HEK293 (cell line): Measurements from ENCODE around the gene KRTCAP3.

Experiments
- CTCF ChIA-PET: fragments of 350-600 bp; formaldehyde crosslinking; extraction: SDS; loops from one replicate; lab custom pipeline; 2021; ENCODE audit warnings: antibody characterized with exemption; lab: Yijun Ruan, JAX
- POLR2A ChIA-PET: fragments of 300-600 bp; formaldehyde crosslinking; extraction: SDS; loops from one replicate; lab custom pipeline; 2020; ENCODE audit warnings: antibody characterized with exemption, inconsistent platforms; lab: Yijun Ruan, JAX
- H3K27ac ChIP-seq: fragments of 200-500 bp; sonication (Bioruptor generic); 2 replicates; pipeline ENCODE4 v1.5.1; 2014; ENCODE audit warnings: low read depth, low read length, control low read depth, inconsistent platforms; ENCODE audit errors: extremely low read depth
- H3K36me3 ChIP-seq, 2 experiments: fragments of 200-500 bp in 1 of 2; sonication (Bioruptor generic) in 1 of 2; 1 replicate in 1 of 2; 2 replicates in 1 of 2; pipeline ENCODE4 v1.5.1; 2014 to 2017; ENCODE audit warnings: inconsistent platforms in 2 of 2, low read length in 2 of 2; ENCODE audit not compliant: control insufficient read depth in 2 of 2, insufficient read depth in 1 of 2
- H3K4me1 ChIP-seq: fragments of 200-500 bp; sonication (Bioruptor generic); 2 replicates; pipeline ENCODE4 v1.5.1; 2014; ENCODE audit warnings: mild to moderate bottlenecking, low read length, inconsistent platforms; ENCODE audit not compliant: control insufficient read depth, insufficient read depth
- H3K4me3 ChIP-seq: 2 replicates; pipeline ENCODE4 v1.5.1; 2011; ENCODE audit warnings: low read depth, mild to moderate bottlenecking, control low read depth, low read length, moderate library complexity
- H3K9me3 ChIP-seq: fragments of 200-500 bp; sonication (Bioruptor generic); 2 replicates; pipeline ENCODE4 v1.5.1; 2014; ENCODE audit warnings: low read depth, low read length, inconsistent platforms; ENCODE audit not compliant: control insufficient read depth, insufficient read depth
- EGR2 ChIP-seq: fragments of 450-650 bp; formaldehyde crosslinking; IDR thresholded peaks from 2 replicates; pipeline ENCODE4 v1.5.1; 2016; ENCODE audit warnings: low read depth, missing biosample characterization, missing genetic modification characterization
- PRDM1 ChIP-seq: fragments of 450-650 bp; formaldehyde crosslinking; IDR thresholded peaks from 2 replicates; pipeline ENCODE4; 2016; ENCODE audit warnings: missing biosample characterization, missing genetic modification characterization
- REPIN1 ChIP-seq: fragments of 450-650 bp; formaldehyde crosslinking; IDR thresholded peaks from 2 replicates; pipeline ENCODE4 v1.5.1; 2017; ENCODE audit warnings: missing biosample characterization, missing genetic modification characterization, low read depth
- SALL2 ChIP-seq: fragments of 450-650 bp; formaldehyde crosslinking; IDR thresholded peaks from 2 replicates; pipeline ENCODE4 v1.5.0; 2017; ENCODE audit warnings: missing biosample characterization, mild to moderate bottlenecking, missing genetic modification characterization, borderline replicate concordance
- SP3 ChIP-seq: fragments of 450-650 bp; formaldehyde crosslinking; IDR thresholded peaks from 2 replicates; pipeline ENCODE4 v1.5.1; 2016; ENCODE audit warnings: missing biosample characterization, missing genetic modification characterization
- ZBTB17 ChIP-seq: fragments of 450-650 bp; formaldehyde crosslinking; IDR thresholded peaks from 2 replicates; pipeline ENCODE4 v1.5.1; 2016; ENCODE audit warnings: missing biosample characterization, missing genetic modification characterization
- ZBTB7A ChIP-seq: fragments of 450-650 bp; formaldehyde crosslinking; IDR thresholded peaks from 2 replicates; pipeline ENCODE4 v1.5.1; 2016; ENCODE audit warnings: low read depth, missing biosample characterization, missing genetic modification characterization
- ZFHX2 ChIP-seq: fragments of 450-650 bp; formaldehyde crosslinking; conservative IDR thresholded peaks from 2 replicates; pipeline ENCODE4 v1.5.1; 2016; ENCODE audit warnings: missing biosample characterization, missing genetic modification characterization
- ZIC2 ChIP-seq: fragments of 450-650 bp; formaldehyde crosslinking; IDR thresholded peaks from 2 replicates; pipeline ENCODE4 v1.5.1; 2016; ENCODE audit warnings: missing biosample characterization, missing genetic modification characterization
- ZNF223 ChIP-seq: fragments of 450-650 bp; formaldehyde crosslinking; IDR thresholded peaks from 2 replicates; pipeline ENCODE4 v1.5.1; 2016; ENCODE audit warnings: missing biosample characterization, missing genetic modification characterization
- ZNF266 ChIP-seq: fragments of 450-650 bp; formaldehyde crosslinking; IDR thresholded peaks from 2 replicates; pipeline ENCODE4 v1.5.1; 2016; ENCODE audit warnings: missing biosample characterization, missing genetic modification characterization, low read depth
- ZNF324 ChIP-seq: fragments of 450-650 bp; formaldehyde crosslinking; IDR thresholded peaks from 2 replicates; pipeline ENCODE4 v1.5.1; 2016; ENCODE audit warnings: missing biosample characterization, missing genetic modification characterization
- ZNF350 ChIP-seq: fragments of 450-650 bp; formaldehyde crosslinking; IDR thresholded peaks from 2 replicates; pipeline ENCODE4 v1.5.0; 2017; ENCODE audit warnings: missing biosample characterization, mild to moderate bottlenecking, missing genetic modification characterization
- ZNF621 ChIP-seq: fragments of 450-650 bp; formaldehyde crosslinking; IDR thresholded peaks from 2 replicates; pipeline ENCODE4 v1.5.1; 2017; ENCODE audit warnings: missing biosample characterization, missing genetic modification characterization
- ZNF658 ChIP-seq: fragments of 450-650 bp; formaldehyde crosslinking; IDR thresholded peaks from 2 replicates; pipeline ENCODE4; 2016; ENCODE audit warnings: missing biosample characterization, missing genetic modification characterization
- ZNF677 ChIP-seq: fragments of 450-650 bp; IDR thresholded peaks from 2 replicates; pipeline ENCODE4 v1.5.0; 2018; ENCODE audit warnings: missing biosample characterization, mild to moderate bottlenecking, missing genetic modification characterization, moderate library complexity
- ZNF701 ChIP-seq: fragments of 450-650 bp; formaldehyde crosslinking; IDR thresholded peaks from 2 replicates; pipeline ENCODE4 v1.5.1; 2016; ENCODE audit warnings: missing biosample characterization, missing genetic modification characterization
- ZSCAN16 ChIP-seq: fragments of 450-650 bp; formaldehyde crosslinking; IDR thresholded peaks from 2 replicates; pipeline ENCODE4 v1.5.1; 2016; ENCODE audit warnings: missing biosample characterization, missing genetic modification characterization
- TF ChIP-seq, protein P1 (sequence below): fragments of 450-650 bp; formaldehyde crosslinking; IDR thresholded peaks from 2 replicates; pipeline ENCODE4 v1.5.1; 2016; ENCODE audit warnings: missing biosample characterization, missing genetic modification characterization
- TF ChIP-seq, protein P2 (sequence below): fragments of 450-650 bp; formaldehyde crosslinking; IDR thresholded peaks from 2 replicates; pipeline ENCODE4 v1.5.1; 2016; ENCODE audit warnings: missing biosample characterization, missing genetic modification characterization
- TF ChIP-seq, protein P3 (sequence below): fragments of 450-650 bp; formaldehyde crosslinking; IDR thresholded peaks from 2 replicates; pipeline ENCODE4 v1.5.1; 2017; ENCODE audit warnings: missing biosample characterization, missing genetic modification characterization

Gene KRTCAP3

DNA sequence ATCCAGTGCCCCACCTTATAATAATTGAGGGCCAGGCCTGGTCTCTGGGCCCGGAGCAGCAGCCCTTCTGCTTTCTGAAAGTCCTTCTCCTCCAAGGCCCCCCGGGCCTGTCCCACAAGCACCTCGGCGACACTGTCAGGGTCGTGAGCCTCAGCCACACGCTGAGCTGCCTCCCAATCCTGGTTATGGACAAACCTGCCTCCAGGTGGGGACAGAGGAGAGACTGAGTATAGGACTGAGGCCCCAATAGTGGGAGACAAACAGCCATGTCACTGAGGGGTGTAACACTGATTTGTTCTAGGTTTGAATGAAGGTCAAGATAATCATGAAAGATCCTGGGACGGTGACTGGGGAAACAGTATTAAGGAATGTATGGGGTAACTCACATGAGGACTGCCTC lies 11.8 kb downstream of the KRTCAP3 start:
- ChIA-PET POLR2A (no interaction called here), CTCF (no interaction called here)
- H3K9me3 ChIP-seq: no peaks in the 10 kb centered on the region
- H3K4me1 ChIP-seq: no peaks in the 10 kb centered on the region
- no peak for TF ChIP-seq SALL2 (tag by site-specific recombination)
- no peak for TF ChIP-seq ZNF701
- TF ChIP-seq ZNF324 (tag by site-specific recombination): no peak
- no peak for TF ChIP-seq ZFHX2 (tag by site-specific recombination)
- TF ChIP-seq ZNF677: no peak
- no peak overlapping the region for H3K27ac ChIP-seq
- no peak overlapping the region for H3K4me3 ChIP-seq
- peaks cover 8 to 73% of the 10 kb centered on the region in 2 experiments; a peak in 2 of 3 replicates for H3K36me3 ChIP-seq

DNA sequence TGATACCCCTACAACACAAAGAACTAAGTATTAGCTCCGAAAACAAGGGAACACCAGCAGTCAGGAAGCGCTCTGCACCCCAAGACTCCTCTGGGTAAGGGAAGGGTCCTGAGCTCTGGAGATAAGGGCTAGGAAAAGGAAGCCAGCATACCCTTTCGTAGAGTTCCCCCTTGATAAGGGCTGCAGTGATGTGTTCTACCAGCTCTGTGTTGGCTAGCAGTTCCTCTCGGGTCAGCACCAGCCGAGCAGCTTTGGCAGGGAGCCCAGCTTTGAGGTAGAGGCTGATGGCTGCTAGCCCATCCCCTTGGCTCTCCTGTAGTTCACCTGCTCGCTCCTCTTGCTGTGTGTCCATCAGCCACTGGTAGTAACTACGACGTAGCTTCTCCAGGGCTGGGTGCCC lies 18.9 kb downstream of the KRTCAP3 start:
- H3K36me3 ChIP-seq: peaks cover 4 to 64% of the 10 kb centered on the region in 2 experiments; a peak in 2 of 3 replicates
- TF ChIP-seq ZNF621 (tag by site-specific recombination) (no peak), ZSCAN16 (tag by site-specific recombination) (no peak), REPIN1 (tag by site-specific recombination) (no peak), ZNF266 (tag by site-specific recombination) (no peak), ZFHX2 (tag by site-specific recombination) (no peak), EGR2 (tag by site-specific recombination) (no peak), PRDM1 (no peak), ZNF350 (tag by site-specific recombination) (no peak), ZIC2 (no peak), ZNF223 (tag by site-specific recombination) (no peak), ZNF658 (tag by site-specific recombination) (no peak), ZBTB17 (tag by site-specific recombination) (no peak), ZBTB7A (tag by site-specific recombination) (no peak), SP3 (tag by site-specific recombination) (no peak)
- TF ChIP-seq, protein P1, sequence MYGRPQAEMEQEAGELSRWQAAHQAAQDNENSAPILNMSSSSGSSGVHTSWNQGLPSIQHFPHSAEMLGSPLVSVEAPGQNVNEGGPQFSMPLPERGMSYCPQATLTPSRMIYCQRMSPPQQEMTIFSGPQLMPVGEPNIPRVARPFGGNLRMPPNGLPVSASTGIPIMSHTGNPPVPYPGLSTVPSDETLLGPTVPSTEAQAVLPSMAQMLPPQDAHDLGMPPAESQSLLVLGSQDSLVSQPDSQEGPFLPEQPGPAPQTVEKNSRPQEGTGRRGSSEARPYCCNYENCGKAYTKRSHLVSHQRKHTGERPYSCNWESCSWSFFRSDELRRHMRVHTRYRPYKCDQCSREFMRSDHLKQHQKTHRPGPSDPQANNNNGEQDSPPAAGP (tag by site-specific recombination): no peak
- TF ChIP-seq, protein P2, sequence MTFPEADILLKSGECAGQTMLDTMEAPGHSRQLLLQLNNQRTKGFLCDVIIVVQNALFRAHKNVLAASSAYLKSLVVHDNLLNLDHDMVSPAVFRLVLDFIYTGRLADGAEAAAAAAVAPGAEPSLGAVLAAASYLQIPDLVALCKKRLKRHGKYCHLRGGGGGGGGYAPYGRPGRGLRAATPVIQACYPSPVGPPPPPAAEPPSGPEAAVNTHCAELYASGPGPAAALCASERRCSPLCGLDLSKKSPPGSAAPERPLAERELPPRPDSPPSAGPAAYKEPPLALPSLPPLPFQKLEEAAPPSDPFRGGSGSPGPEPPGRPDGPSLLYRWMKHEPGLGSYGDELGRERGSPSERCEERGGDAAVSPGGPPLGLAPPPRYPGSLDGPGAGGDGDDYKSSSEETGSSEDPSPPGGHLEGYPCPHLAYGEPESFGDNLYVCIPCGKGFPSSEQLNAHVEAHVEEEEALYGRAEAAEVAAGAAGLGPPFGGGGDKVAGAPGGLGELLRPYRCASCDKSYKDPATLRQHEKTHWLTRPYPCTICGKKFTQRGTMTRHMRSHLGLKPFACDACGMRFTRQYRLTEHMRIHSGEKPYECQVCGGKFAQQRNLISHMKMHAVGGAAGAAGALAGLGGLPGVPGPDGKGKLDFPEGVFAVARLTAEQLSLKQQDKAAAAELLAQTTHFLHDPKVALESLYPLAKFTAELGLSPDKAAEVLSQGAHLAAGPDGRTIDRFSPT (tag by site-specific recombination): no peak
- TF ChIP-seq, protein P3, sequence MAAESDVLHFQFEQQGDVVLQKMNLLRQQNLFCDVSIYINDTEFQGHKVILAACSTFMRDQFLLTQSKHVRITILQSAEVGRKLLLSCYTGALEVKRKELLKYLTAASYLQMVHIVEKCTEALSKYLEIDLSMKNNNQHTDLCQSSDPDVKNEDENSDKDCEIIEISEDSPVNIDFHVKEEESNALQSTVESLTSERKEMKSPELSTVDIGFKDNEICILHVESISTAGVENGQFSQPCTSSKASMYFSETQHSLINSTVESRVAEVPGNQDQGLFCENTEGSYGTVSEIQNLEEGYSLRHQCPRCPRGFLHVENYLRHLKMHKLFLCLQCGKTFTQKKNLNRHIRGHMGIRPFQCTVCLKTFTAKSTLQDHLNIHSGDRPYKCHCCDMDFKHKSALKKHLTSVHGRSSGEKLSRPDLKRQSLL (tag by site-specific recombination): no peak
- H3K4me3 ChIP-seq: no peak overlapping the region
- no peaks in the 10 kb centered on the region for H3K9me3 ChIP-seq
- H3K27ac ChIP-seq: no peak overlapping the region
- ChIA-PET CTCF (no interaction called here), POLR2A (no interaction called here)
- H3K4me1 ChIP-seq: no peaks in the 10 kb centered on the region
